Liver (tissue), 3 donors: ENCODE measurements around the gene FOXN3.

ENCODE experiments used
- ATF3 ChIP-seq: IDR thresholded peaks from 2 replicates; pipeline ENCODE4 v1.6.1; 2016; ENCODE audit warnings: antibody characterized with exemption
- CTCF ChIP-seq: fragments of 150-350 bp; IDR thresholded peaks from 2 replicates; pipeline ENCODE4 v1.5.1; 2017; ENCODE audit warnings: improper control_type of control experiment, low read depth, low read length; ENCODE audit not compliant: missing input control
- EGR1 ChIP-seq, 2 donors: IDR thresholded peaks; 2 replicates each; pipeline ENCODE4 v1.6.1; 2016 to 2018; ENCODE audit warnings: antibody characterized with exemption in 2 of 2, low read depth in 2 of 2
- FOXA1 ChIP-seq: IDR thresholded peaks from 2 replicates; pipeline ENCODE4 v1.6.1; 2016; ENCODE audit warnings: antibody characterized with exemption
- FOXA2 ChIP-seq: IDR thresholded peaks from 2 replicates; pipeline ENCODE4 v1.6.1; 2016; ENCODE audit warnings: antibody characterized with exemption
- GABPA ChIP-seq, 2 donors: IDR thresholded peaks in 1 of 2; conservative IDR thresholded peaks in 1 of 2; 2 replicates each; pipeline ENCODE4 v1.6.1; 2016; ENCODE audit warnings: antibody characterized with exemption in 2 of 2, mild to moderate bottlenecking in 1 of 2, moderate library complexity in 1 of 2
- JUND ChIP-seq, 2 donors: IDR thresholded peaks; 2 replicates each; pipeline ENCODE4 v1.6.1; 2016; ENCODE audit warnings: antibody characterized with exemption in 2 of 2
- MAX ChIP-seq: IDR thresholded peaks from 2 replicates; pipeline ENCODE4 v1.6.1; 2016; ENCODE audit warnings: antibody characterized with exemption
- RAD21 ChIP-seq, 2 donors: IDR thresholded peaks; 2 replicates each; pipeline ENCODE4 v1.6.1; 2016; ENCODE audit warnings: antibody characterized with exemption in 2 of 2, mild to moderate bottlenecking in 2 of 2
- REST ChIP-seq: IDR thresholded peaks from 2 replicates; pipeline ENCODE4 v1.6.1; 2016; ENCODE audit warnings: antibody characterized with exemption, mild to moderate bottlenecking
- SP1 ChIP-seq: IDR thresholded peaks from 2 replicates; pipeline ENCODE4 v1.6.1; 2018; ENCODE audit warnings: antibody characterized with exemption, mild to moderate bottlenecking
- TAF1 ChIP-seq: conservative IDR thresholded peaks from 2 replicates; pipeline ENCODE4 v1.6.1; 2016; ENCODE audit warnings: antibody characterized with exemption, mild to moderate bottlenecking
- donor health status: healthy.
- donor health status: healthy.

GRCh38 chr14:89144066-89144465 lies 273.0 kb downstream of the FOXN3 start:
- TF ChIP-seq CTCF: no peak
- no peak for TF ChIP-seq REST
- TF ChIP-seq MAX: no peak
- no peak for TF ChIP-seq TAF1
- no peak for TF ChIP-seq GABPA (IDR thresholded peaks at IDR 0.05 in 1 of 2, conservative IDR thresholded peaks at IDR 0.05 in 1 of 2)
- TF ChIP-seq EGR1 (IDR thresholded peaks at IDR 0.05; ENCODE audit: low read depth in 2 of 2): no peak
- no peak for TF ChIP-seq JUND (IDR thresholded peaks at IDR 0.05)
- no peak for TF ChIP-seq FOXA1
- no peak for TF ChIP-seq SP1
- TF ChIP-seq FOXA2: no peak
- TF ChIP-seq RAD21 (IDR thresholded peaks at IDR 0.05): no peak
- no peak for TF ChIP-seq ATF3
